IPS-15b (cell line): ENCODE data around the gene CYP11A1.
A peak's percentile ranks its signal among the peaks of the same experiment; 100 is the strongest.
"Not testable (repeated sequence)": the region's sequence is repeated elsewhere in the genome, so short reads cannot be mapped to it uniquely, and the experiment has no call there.

Source experiments
- H3K27me3 ChIP-seq: one replicate; pipeline ENCODE4 v1.6.1; 2013; ENCODE audit warnings: low read length; ENCODE audit not compliant: control insufficient read depth, insufficient read depth
- H3K36me3 ChIP-seq: one replicate; pipeline ENCODE4 v1.6.1; 2013; ENCODE audit warnings: low read length; ENCODE audit not compliant: control insufficient read depth, insufficient read depth
- H3K4me1 ChIP-seq: one replicate; pipeline ENCODE4 v1.6.1; 2013; ENCODE audit warnings: mild to moderate bottlenecking, low read length; ENCODE audit not compliant: control insufficient read depth, insufficient read depth
- H3K4me3 ChIP-seq: one replicate; pipeline ENCODE4 v1.5.1; 2013; ENCODE audit warnings: low read depth, low read length
- H3K9ac ChIP-seq: one replicate; pipeline ENCODE4 v1.6.1; 2013; ENCODE audit warnings: low read depth, mild to moderate bottlenecking, low read length
- H3K9me3 ChIP-seq: one replicate; pipeline ENCODE4 v1.6.1; 2013; ENCODE audit warnings: mild to moderate bottlenecking, low read length; ENCODE audit not compliant: control insufficient read depth, insufficient read depth

The CYP11A1 gene

DNA sequence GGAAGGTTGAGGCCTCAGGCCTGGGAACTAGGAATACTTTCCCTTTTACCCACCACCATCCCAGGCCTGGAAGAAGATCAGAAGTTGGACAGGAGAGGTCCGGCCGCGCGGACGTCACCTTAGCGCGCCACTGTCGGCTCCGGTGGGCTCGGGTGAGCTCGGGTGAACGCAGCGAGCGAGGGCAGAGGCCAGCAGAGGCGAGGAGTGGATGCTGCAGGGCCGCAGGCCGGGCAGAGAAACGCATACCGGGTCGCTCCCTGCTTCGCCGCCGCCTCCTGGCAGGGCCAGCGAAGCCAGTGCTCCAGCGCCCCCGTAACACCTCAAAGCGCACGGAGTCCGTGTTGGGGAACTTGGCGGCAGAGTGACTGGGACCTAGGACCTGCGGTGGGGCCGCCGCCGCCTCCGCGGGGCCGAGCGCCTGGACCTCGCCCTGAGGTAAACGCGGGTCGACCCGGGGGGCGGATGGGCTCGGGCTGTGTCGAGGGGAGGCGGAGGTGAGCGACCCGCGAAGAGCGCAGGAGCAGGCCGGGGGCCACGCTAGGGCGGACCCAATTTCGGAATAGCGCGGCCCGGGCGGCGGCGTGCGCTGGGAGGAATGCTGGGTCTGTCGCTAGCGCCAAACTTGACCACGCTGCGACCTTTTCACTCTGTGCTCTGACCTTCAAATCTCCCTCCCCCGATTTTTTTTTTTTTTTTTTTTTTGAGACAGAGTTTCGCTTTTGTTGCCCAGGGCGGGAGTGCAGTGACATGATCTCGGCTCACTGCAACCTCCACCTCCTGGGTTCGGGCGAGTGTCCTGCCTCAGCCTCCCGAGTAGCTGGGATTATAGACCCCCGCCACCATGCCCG lies 1.6 kb downstream of the CYP11A1 start:
- peaks cover 6% of the 10 kb centered on the region for H3K27me3 ChIP-seq
- peak overlapping the region; percentile 72 for H3K4me3 ChIP-seq
- H3K9me3 ChIP-seq, result no peaks in the 10 kb centered on the region
- H3K4me1 ChIP-seq, result no peaks in the 10 kb centered on the region
- no peaks in the 10 kb centered on the region for H3K36me3 ChIP-seq
- H3K9ac ChIP-seq, result peak overlapping the region; percentile 60

DNA sequence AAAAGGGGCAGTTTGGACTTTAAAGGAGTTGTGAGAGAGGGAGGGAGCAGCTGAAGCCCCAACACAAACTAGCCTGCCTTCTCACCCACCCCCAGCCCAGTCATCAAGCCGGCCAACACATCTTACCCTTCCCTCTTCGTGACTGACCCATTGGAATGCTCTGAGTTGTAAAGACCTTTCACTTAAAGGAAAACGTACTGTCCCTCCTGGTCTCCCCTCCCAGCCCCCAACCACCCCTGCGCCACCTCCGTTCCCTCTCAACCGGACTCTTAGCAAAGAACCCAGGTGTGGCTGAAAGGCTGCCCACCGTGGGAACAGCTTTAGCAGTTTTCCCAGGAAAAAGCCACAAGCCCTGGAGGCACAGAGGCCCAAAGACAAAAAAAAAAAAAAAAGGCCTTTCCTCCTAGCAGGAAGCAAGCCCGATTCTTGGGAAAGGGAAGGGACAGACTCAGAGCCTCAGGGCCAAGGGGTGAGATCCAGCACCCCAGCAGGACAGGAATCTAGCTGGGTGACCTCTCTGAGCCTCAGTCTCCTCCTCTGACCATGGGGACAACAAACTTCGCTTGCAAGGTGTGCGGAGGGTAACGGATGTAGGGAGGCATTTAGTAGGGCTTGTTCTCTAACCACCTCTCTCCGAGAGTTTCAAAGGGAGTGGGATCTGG lies 2.4 kb downstream of the CYP11A1 start:
- Histone ChIP-seq H3K36me3 (no peaks in the 10 kb centered on the region), H3K9ac (peak overlapping the region; percentile 60), H3K27me3 (peaks cover 6% of the 10 kb centered on the region), H3K4me1 (no peaks in the 10 kb centered on the region), H3K4me3 (peak overlapping the region; percentile 72), H3K9me3 (no peaks in the 10 kb centered on the region)

DNA sequence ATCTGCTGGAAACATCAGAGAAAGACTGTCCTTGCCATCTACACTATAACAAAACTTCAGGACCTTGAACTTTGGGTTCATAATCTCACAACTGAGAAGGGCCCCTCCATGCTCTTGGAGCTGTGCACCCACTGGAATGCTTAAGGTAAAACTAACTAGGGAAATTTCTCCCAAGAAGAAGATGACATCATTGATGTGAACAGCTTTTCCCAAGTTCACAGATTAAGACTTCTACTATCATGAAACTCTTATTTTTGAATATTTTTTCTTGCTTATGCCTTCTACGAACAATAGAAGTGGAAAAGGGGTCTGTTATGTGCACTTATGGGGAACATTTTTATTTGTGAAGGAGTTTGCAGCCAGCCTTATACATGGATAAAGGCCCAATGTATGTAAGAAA lies 5.0 kb downstream of the CYP11A1 start:
- no peak overlapping the region for H3K9ac ChIP-seq
- H3K27me3 ChIP-seq, result peaks cover 6% of the 10 kb centered on the region
- no peaks in the 10 kb centered on the region for H3K36me3 ChIP-seq
- H3K4me1 ChIP-seq, result no peaks in the 10 kb centered on the region
- no peak overlapping the region for H3K4me3 ChIP-seq
- no peaks in the 10 kb centered on the region for H3K9me3 ChIP-seq

DNA sequence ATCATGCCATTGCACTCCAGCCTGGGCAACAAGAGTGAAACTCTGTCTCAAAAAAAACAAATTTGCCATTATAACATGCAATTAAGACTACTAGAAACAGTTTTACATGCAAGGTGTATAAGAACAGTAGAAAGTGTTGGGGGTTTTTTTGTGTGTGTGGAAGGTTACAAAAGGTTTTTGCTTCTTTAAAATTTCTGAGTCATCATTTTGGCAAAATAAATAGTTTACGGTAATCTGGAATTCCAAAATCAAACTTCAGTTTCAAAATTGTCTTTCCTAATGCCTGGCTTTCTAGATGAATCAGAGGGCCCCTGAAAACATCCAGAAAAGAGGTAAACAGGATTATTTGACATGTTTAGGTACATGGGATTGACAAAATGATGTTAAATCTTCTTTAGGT lies 6.6 kb downstream of the CYP11A1 start:
- H3K4me1 ChIP-seq, H3K27me3 ChIP-seq, H3K36me3 ChIP-seq, H3K9ac ChIP-seq, H3K9me3 ChIP-seq, H3K4me3 ChIP-seq: not testable (repeated sequence)

DNA sequence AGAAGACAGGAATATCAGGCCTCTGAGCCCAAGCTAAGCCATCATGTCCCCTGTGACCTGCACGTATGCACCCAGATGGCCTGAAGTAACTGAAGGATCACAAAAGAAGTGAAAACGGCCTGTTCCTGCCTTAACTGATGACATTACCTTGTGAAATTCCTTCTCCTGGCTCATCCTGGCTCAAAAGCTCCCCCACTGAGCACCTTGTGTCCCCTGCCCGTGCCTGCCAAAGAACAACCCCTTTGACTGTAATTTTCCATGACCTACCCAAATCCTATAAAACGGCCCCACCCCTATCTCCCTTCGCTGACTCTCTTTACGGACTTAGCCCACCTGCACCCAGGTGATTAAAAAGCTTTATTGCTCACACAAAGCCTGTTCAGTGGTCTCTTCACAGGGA lies 8.1 kb downstream of the CYP11A1 start:
- H3K27me3 ChIP-seq, H3K4me3 ChIP-seq, H3K9ac ChIP-seq, H3K9me3 ChIP-seq, H3K4me1 ChIP-seq, H3K36me3 ChIP-seq: not testable (repeated sequence)

DNA sequence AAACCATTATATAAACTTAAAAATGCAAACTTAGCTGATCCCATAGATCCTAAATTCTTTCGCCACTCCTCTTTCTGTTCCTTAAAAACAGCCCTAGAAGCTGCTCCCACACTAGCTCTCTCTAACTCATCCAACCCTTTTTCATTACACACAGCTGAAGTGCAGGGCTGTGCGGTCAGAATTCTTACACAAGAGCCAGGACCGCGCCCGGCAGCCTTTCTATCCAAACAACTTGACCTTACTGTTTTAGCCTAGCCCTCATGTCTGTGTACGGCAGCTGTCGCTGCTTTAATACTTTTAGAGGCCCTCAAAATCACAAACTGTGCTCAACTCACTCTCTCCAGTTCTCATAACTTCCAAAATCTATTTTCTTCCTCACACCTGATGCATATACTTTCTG lies 9.9 kb downstream of the CYP11A1 start:
- H3K4me1 ChIP-seq, H3K27me3 ChIP-seq, H3K9ac ChIP-seq, H3K36me3 ChIP-seq, H3K9me3 ChIP-seq, H3K4me3 ChIP-seq: not testable (repeated sequence)

DNA sequence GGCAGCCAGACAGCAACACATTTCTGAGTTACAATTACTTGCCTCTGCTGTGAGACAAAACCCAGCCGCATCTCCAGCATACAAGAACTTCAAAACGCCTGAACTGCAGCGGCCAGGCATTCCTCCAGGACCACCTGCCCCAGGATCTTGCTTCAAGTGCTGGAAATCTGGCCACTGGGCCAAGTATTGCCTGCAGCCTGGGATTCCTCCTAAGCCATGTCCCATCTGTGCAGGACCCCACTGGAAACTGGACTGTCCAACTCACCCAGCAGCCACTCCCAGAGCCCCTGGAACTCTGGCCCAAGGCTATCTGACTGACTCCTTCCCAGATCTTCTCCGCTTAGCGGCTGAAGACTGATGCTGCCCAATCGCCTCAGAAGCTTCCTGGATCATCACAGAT lies 11.4 kb downstream of the CYP11A1 start:
- not testable (repeated sequence) for H3K4me3 ChIP-seq, H3K36me3 ChIP-seq, H3K27me3 ChIP-seq, H3K9me3 ChIP-seq, H3K9ac ChIP-seq, H3K4me1 ChIP-seq

DNA sequence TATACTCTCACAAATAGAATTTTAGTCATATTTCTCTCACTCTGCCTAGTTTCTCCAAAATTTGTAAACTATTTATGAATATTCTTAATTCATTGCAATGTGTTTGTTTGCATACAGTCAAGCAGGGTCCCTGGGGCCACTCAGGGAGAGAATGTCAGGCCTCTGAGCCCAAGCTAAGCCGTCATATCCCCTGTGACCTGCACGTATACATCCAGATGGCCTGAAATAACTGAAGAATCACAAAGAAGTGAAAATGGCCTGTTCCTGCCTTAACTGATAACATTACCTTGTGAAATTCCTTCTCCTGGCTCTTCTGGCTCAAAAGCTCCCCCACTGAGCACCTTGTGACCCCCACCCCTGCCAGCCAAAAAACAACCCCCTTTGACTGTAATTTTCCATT lies 13.5 kb downstream of the CYP11A1 start:
- H3K27me3 ChIP-seq, H3K36me3 ChIP-seq, H3K9ac ChIP-seq, H3K4me1 ChIP-seq, H3K9me3 ChIP-seq, H3K4me3 ChIP-seq: not testable (repeated sequence)

DNA sequence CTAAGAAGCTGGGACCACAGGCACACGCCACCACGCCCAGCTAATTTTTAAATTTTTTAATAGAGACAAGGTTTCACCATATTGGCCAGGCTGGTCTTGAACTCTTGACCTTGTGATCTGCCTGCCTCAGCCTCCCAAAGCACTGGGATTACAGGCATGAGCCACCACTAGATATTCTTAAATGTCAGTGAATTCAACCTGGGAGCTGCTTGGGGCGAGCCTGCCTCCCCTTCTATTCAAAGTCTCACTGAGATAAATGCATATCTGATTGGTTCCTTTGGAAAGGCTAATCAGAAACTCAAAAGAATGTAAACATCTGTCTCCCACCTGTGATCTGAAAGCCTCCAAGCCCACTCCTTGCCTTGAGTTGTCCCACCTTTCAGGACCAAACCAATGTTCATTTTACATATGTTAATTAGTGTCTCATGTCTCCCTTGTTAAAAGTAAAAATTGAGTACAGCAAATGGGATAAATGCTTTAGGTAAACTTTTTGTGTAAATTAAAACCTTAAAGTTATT lies 15.0 kb downstream of the CYP11A1 start:
- peaks cover 10% of the 10 kb centered on the region for H3K4me1 ChIP-seq
- H3K9ac ChIP-seq, result no peak overlapping the region
- no peaks in the 10 kb centered on the region for H3K36me3 ChIP-seq
- peaks cover 2% of the 10 kb centered on the region for H3K9me3 ChIP-seq
- no peak overlapping the region for H3K4me3 ChIP-seq
- no peaks in the 10 kb centered on the region for H3K27me3 ChIP-seq

DNA sequence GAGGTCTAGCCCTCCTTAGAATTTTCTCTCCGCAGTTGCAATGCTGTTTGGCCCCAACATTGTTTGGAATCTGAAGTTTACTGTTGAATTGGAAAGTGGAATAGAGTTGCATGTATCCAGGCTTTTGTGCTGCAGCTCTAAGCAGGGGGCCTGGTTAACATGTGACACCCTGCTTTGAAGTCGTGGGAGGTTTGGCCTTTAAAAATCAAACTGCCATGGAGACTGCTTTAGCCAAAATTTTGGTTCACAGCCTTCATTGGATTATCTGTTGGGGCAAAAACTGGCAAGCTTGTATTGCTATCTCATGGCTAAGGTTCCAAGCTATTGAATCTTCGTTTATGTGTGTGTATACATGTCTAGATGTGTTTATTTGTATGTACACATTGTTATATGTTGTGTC lies 15.8 kb downstream of the CYP11A1 start:
- no peak overlapping the region for H3K4me3 ChIP-seq
- H3K4me1 ChIP-seq, result peaks cover 10% of the 10 kb centered on the region
- no peaks in the 10 kb centered on the region for H3K36me3 ChIP-seq
- H3K9ac ChIP-seq, result no peak overlapping the region
- H3K9me3 ChIP-seq, result peaks cover 2% of the 10 kb centered on the region
- no peaks in the 10 kb centered on the region for H3K27me3 ChIP-seq

DNA sequence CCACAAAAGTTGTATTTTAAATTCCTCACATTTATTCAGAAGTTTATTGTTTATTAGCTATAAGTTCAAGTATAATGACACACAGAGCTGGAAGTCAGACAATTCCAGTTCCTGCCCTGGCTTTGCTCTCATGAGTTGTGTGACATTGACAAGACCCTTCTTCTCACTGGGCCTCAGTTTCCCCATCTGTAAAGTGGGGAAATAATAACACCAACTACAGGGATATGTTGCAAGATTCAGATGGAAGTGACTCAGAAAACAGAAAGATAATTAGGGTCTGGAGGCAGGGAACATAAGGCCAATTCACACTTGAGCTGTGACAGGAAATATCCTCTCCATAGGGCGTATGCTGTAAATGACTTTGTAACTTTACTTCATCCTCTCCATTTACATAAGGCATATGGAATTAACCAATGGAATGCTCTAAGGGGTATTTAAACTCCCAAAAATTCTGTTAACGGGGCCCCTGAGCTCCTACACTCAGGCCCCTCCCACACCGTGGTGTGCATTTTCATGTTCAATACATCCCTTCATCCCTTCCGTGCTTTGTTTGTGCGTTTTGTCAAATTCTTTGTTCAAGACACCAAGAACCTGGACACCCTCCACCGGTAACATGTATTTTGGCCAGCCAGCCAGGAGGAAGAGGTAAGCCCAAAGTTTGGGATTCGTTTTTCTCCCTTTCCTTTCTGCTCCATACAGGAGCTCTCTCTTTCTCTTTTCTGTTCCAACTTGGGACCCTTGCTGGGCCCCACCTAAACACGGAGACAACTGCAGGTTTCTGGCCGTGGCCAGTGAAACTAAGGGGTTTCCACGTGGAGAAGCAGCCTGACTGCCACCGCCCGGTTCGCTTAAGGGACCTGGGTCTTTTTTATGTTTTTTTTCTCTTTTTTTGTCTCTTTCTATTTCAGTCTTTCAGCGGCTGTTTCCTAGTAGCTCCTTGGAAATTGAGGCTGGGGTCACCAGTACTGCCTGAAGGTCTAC lies 16.9 kb downstream of the CYP11A1 start:
- Histone ChIP-seq H3K4me1 (peaks cover 10% of the 10 kb centered on the region), H3K36me3 (no peaks in the 10 kb centered on the region), H3K27me3 (no peaks in the 10 kb centered on the region), H3K9me3 (peaks cover 2% of the 10 kb centered on the region), H3K4me3 (no peak overlapping the region), H3K9ac (no peak overlapping the region)
